ENCODE results near the gene ZNF805.

DNA sequence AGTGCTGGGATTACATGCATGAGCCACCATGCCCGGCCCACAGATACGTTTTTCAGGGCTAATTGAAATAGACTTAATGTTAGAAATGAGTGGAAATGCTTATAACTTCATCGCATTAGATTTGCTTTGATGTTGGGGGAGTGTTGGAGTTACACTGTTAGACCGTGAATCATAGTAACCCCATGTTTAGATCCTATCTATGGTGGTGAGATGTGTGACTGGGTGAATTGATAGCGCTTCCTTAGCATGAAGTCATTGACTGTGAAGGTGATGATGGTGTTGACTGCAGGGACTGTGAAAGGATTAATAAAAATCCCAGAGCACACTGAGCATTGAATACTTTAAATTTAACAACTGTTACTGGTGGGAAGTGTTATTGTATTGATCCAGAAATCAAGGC is 47.4 kb upstream of the ZNF805 start:
- TF ChIP-seq, protein P1, sequence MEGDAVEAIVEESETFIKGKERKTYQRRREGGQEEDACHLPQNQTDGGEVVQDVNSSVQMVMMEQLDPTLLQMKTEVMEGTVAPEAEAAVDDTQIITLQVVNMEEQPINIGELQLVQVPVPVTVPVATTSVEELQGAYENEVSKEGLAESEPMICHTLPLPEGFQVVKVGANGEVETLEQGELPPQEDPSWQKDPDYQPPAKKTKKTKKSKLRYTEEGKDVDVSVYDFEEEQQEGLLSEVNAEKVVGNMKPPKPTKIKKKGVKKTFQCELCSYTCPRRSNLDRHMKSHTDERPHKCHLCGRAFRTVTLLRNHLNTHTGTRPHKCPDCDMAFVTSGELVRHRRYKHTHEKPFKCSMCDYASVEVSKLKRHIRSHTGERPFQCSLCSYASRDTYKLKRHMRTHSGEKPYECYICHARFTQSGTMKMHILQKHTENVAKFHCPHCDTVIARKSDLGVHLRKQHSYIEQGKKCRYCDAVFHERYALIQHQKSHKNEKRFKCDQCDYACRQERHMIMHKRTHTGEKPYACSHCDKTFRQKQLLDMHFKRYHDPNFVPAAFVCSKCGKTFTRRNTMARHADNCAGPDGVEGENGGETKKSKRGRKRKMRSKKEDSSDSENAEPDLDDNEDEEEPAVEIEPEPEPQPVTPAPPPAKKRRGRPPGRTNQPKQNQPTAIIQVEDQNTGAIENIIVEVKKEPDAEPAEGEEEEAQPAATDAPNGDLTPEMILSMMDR (IDR thresholded peaks at IDR 0.05): no peak
- TF ChIP-seq POLR2A (IDR thresholded peaks at IDR 0.05; ENCODE audit: low read depth): no peak
